Activated T-helper 1 cell treated with anti-CD3 and anti-CD28 coated beads, Interleukin-2, amount 50 U/mL, for 16 hours (primary cell): ENCODE results near the gene ADA.
A peak's percentile ranks its signal among the peaks of the same experiment; 100 is the strongest.

ENCODE experiments used
- DNase-seq, 2 donors: peaks; one replicate each; pipeline ENCODE4 v3.0.0-alpha.2; 2020; ENCODE audit warnings: low read depth in 1 of 2, low spot score in 1 of 2

Gene ADA

GRCh38 chr20:44625361-44625760, 26.1 kb downstream of the ADA start:
- DNase-seq, result no peak

DNA sequence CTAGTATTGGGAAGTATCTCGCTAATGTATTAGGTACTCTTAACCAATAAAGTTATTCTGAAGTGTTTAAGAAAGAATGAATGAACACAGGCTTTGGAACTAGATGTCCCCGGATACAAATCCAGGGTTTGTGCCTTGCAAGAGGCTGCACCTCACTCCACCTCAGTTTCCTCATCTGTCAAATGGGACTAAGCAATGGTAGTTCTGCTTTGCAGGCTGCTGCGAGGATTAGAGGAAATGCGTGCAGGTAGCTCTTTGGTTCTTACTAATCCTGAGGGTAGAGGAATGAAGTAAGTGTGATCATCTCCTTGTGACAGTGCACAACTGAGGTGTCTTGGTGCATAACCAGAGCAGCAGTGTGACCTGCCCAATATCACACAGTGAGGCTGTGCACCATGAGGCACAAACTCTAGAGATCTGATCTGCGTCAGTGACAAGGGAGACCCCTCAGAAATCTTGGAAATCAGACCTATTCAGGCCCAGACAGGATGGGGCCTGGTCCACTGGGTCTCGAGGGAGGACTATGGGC, 26.7 kb downstream of the ADA start:
- DNase-seq, result no peak

GRCh38 chr20:44624152-44624551, 27.3 kb downstream of the ADA start:
- no peak for DNase-seq

DNA sequence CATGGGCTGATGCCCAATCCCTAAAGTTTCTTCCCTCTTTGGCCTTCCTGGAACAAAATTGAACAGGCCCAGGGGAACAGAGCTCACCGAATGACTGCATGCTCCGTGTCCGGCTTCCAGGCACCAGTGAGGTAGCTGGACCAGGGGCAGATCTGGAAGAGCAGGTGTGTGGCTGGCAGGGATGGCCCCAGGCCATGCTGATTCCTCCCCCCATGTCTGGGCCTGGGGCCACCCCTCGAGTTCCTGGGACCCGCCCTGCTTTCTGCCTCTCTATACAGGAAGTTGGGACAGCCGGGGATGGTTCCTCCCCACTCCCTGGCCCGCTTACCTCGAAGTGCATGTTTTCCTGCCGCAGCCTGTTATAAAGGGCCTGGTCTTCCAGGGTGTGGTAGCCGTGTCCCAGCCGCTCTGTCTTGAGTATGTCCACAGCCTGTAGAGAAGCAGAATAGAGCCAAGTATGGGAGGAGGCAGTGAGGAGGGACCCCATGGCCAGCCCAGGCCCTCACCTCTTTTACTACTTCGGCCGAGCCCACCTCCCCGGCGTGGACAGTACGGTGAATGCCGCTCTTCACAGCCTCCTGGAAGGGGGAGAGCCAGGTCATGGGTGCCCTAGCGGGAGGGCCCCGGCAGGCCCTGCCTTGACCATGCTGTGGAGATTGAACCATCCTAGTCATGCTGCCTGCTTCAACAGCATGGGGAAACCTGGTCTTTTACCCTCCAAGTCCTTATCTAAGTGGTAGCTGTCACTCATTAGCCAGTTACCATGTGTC, 28.8 kb downstream of the ADA start:
- DNase-seq, result no peak

GRCh38 chr20:44621939-44622338, 29.6 kb downstream of the ADA start:
- DNase-seq, result no peak

- no peak for DNase-seq
These were observed 30.2 kb downstream of the ADA start for GRCh38 chr20:44621325-44621724.

- DNase-seq, result no peak
These were observed 31.5 kb downstream of the ADA start for GRCh38 chr20:44620030-44620429.

GRCh38 chr20:44619294-44619693, 32.2 kb downstream of the ADA start:
- no peak for DNase-seq

DNA sequence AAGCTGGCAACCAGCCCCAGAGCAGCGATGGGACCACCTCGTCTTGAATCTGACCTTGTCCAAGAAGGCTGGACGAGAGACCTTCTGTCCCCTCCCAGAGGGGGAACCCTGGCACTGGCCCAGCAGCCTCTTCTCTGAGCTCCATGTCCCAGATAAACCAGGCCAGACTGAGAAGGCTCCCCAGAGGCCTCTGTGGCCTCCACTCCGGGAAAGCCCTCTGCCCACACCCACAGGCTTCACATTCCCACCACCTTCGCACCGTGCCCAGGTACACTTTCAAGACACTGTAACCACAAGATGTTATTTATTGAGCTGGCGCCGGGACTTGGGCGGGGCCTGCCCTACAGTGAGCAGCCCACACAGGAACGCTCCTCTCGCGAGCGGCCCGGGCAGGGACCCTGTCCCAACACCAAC, 33.2 kb downstream of the ADA start:
- peak in 1 of 2 donors; percentile 15 for DNase-seq

DNA sequence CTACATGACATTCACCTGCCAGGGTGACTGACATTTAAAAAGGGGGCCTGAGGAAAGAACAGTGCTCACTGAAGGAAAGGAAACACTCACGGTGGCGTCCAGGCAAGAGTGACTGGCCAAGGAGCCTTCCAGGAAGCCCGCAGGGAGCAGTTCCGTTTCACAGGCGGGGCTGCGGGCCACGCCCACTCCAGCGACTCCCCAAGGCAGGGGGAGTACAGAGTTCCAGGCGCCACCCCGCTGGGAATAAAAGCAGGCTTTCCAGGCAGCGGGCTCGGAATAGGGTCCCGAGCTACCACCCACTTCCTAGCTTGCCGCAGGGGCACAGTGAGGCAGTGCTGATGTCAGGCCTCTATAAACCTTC, 34.9 kb downstream of the ADA start:
- no peak for DNase-seq

DNA sequence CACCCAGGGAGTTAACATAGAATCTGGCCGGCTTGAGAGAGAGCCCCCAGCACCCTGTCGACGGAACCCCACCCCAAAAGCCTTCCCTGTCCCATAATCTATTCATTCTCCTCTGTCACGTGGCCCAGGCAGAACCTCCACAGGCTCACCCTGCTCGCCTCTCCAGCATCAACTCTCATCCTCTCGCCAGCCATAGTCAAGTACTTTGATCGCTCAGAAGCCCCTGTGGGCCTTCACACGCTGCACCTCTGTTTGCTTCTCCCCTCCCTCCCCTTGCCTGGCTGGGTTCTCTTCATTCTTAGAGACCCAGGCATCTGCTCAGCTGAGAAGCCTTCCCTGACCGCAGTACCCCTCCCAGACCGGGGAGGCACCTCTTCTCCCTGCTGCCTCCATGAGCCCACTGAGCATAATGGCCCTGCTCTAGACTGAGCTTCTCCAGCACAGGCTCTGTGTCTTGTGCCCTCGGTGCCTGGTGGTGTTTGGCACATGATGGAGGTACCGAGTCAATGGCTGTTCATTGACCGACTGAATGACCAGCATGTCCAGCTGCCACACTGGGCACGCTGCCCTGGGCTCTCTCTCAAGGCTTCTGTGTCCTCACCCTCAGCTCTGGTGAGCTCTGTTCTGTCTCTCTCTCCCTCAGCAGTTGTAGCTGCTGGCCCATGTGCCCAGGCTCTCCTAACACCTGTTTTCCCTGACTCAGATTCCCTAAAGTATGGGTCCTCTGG, 35.5 kb downstream of the ADA start:
- no peak for DNase-seq

- no peak for DNase-seq
These were observed 36.2 kb downstream of the ADA start for GRCh38 chr20:44615169-44615791.

- no peak for DNase-seq
These were observed 37.0 kb downstream of the ADA start for GRCh38 chr20:44614525-44614924.

DNA sequence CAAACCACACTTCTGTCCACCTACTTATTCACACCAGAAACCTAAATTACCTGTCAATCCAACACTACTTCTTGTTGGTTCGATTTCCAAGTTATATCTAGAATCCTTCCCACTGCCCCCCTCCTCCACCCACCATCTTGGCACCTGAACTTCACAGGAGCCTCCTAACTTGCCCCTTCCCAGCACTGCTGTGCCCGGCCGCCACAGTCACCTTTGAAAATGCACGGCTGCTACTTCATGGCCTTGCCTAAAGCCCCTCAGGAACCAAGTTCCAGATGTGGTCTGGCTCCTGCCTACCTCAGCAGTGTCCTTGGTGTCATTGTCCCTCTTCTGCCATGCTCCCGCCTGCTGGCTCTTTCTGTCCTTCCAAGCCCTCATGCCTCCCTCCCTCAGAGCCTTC, 37.9 kb downstream of the ADA start:
- no peak for DNase-seq

GRCh38 chr20:44610313-44610962, 41.1 kb downstream of the ADA start:
- DNase-seq, result no peak

DNA sequence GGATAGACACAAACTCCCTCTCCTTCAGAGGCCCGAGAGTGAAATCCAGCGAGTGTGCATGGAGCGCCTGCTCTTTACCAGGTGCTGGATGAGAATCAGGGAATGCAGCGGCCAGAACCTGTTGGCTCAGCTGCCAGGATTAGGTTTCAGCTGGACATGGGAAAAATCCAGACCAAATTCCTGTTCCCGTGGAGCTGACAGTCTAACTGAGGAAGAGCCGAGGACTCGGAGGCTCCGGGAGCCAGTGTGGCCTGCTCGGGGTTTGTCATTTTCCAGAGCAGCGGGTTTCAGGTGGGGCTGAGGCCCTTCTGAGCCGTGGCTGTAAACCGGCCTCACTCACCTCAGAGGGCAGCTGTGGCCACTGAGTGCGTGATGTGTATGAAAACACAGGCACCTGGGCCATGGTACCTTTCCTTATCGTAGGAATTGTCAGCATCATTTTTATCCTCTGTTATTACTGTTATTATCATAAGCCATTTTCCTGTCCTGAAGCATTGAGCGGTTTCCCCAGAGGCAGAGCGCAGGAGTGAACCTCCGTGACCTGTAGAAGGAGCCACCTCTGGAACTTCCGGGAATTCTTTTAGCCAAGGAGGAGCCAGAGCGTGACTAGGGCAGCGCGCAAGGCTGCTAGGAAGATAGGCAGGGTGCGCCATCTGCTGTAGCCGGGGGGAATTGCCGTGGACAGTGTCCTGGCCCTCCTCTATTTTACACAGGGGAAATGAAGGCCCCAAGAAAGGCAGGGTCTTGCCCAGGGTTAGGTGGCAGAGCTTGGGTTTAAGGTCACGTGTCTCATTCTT, 41.8 kb downstream of the ADA start:
- peak; percentile 67 to 73 for DNase-seq

DNA sequence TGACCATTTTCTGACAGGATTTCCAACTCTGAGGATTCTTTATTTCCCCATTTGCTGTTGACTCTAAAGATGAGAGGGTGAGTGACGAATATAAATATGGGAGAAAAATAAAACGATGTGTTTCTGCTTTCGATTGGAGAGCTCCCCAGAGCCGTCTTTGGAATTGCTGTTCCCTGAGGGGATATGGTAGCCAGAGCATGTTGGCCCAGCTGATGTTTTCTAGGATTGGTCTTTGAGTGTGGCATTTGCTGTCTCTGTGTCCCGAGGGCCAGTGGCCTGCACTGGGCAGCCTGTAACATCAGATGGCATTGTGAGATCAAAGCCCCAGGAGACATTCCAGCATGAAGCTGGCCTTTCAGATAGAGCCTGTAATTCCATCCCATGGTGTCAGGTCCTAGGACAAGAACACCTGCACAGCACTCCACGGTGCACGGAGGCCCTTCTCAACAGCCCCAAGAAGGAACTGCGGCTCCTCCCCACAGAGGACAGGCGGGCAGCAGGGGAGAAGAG, 42.4 kb downstream of the ADA start:
- no peak for DNase-seq

GRCh38 chr20:44606725-44607441, 44.6 kb downstream of the ADA start:
- no peak for DNase-seq

DNA sequence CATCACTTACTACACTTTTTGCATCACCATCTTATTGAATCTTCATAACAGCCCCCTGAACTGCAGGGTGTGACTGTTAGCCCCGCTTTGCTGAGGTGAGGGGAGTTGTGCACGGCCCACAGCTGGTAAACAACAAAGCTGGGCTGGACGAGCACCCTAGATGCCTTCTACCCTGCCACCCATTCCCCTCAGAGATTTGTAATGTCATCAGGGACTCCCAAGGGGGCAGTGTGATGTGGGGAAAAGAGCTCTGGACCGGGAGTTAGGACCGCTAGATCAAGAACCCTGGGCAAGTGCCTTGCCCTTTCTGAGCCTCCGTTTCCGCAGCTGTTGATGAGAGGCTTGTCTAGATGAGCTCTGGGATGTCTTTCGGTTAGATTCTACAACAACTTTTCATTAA, 48.2 kb downstream of the ADA start:
- no peak for DNase-seq

DNA sequence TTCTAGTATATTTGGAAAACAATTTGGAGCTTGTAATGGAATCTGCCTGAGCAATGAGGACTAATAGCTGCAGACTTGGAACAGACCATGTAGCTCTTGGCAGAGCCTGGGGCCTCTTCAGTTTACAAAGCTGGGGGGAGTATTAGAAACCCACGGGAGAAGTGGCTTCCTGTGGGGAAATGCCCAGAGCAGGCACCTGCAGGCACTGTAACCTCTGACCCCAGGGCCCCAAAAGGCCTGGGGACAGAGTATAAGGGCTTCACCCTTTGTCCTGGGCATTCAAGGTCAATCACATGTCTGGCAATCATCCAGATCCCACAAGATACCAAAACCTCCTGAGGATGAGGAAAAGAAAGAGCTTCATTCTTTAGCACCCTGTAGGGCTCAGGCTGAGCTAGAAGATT, 49.7 kb downstream of the ADA start:
- DNase-seq, result no peak
